ENCODE data around the gene PBX3. TPM values are rescaled to one million over a fixed set of nuclear protein-coding genes. Genes with fewer than 3 reads are reported as not detected.

Gene PBX3
- total and polyA plus RNA-seq, 9 of the 15 experiments (the other 6 are each of a cell fraction or from before 2014, with no cell fraction given) = 0.14 to 5.8 (median 0.92) TPM

DNA sequence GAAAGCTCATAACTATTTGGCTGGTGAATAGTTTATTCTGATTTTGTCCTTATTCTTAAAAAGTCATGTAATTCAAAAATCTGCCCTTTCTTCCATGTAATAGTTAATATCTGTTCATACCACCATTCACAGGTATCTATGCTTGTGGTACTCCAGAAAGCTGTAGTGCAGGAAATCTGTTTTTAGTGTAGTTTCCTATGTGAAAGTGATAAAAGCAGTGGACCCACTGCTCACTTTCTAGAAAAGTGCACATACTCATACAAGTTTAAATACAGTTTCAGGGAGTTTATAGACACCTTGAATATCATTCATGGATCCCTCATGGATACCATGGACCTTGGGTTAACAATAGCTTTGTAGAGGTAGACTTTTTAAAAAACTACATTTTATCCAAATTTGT is 20.2 kb downstream of the PBX3 start:
- no peaks in the 10 kb centered on the region for H3K9me1 ChIP-seq (ENCODE audit: control insufficient read depth, insufficient read depth, low read length)
- intact Hi-C loops (cut with micrococcal nuclease) = no loop called here

More for the DNA sequence above, 20.2 kb downstream of the PBX3 start:
- Histone ChIP-seq H3K27ac (ENCODE audit: extremely low read depth, low read depth, low read length) (no peak overlapping the region), H3K4me3 (no peak overlapping the region), H4K20me1 (replicated peaks; ENCODE audit: control insufficient read depth, insufficient read depth, low read length) (no peaks in the 10 kb centered on the region), H2AFZ (ENCODE audit: low read depth, low read length) (no peak overlapping the region), H3K4me1 (replicated peaks in 1 of 2; ENCODE audit: control insufficient read depth in 2 of 2, insufficient read depth in 2 of 2, low read length in 2 of 2) (no peaks in the 10 kb centered on the region), H3K36me3 (ENCODE audit: control insufficient read depth, insufficient read depth, low read length) (no peaks in the 10 kb centered on the region), H3K9ac (ENCODE audit: insufficient read depth in 1 of 2, low read depth in 2 of 2, low read length in 2 of 2) (no peak overlapping the region), H3K27me3 (ENCODE audit: control insufficient read depth in 2 of 2, insufficient read depth in 2 of 2, low read length in 2 of 2) (peaks cover 0 to 3% of the 10 kb centered on the region in 2 experiments; a peak in 3 of 5 replicates), H3K79me2 (ENCODE audit: control insufficient read depth, insufficient read depth, low read length) (no peaks in the 10 kb centered on the region), H3K9me3 (replicated peaks; ENCODE audit: control insufficient read depth, insufficient read depth, low read depth, low read length) (no peaks in the 10 kb centered on the region), H3K4me2 (ENCODE audit: insufficient read depth, low read length) (no peak overlapping the region)
- ATAC-seq = no peak
- CTCF ChIA-PET (ENCODE audit: low intra/inter-chr PET ratio) = interaction anchor here (0.6 kb wide), 1 partner anchor 142 kb away, joined by 3 read pairs; no protein-coding TSS in a partner anchor
- no TSS peak for BruUV-seq (replicated peaks)
- TF ChIP-seq, protein P1, sequence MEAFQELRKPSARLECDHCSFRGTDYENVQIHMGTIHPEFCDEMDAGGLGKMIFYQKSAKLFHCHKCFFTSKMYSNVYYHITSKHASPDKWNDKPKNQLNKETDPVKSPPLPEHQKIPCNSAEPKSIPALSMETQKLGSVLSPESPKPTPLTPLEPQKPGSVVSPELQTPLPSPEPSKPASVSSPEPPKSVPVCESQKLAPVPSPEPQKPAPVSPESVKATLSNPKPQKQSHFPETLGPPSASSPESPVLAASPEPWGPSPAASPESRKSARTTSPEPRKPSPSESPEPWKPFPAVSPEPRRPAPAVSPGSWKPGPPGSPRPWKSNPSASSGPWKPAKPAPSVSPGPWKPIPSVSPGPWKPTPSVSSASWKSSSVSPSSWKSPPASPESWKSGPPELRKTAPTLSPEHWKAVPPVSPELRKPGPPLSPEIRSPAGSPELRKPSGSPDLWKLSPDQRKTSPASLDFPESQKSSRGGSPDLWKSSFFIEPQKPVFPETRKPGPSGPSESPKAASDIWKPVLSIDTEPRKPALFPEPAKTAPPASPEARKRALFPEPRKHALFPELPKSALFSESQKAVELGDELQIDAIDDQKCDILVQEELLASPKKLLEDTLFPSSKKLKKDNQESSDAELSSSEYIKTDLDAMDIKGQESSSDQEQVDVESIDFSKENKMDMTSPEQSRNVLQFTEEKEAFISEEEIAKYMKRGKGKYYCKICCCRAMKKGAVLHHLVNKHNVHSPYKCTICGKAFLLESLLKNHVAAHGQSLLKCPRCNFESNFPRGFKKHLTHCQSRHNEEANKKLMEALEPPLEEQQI (IDR thresholded peaks at IDR 0.05) = no peak
- TF ChIP-seq CBX2 (IDR thresholded peaks at IDR 0.05; ENCODE audit: insufficient read depth, low read length, poor library complexity, severe bottlenecking) = peak; percentile 67
- in situ Hi-C loops (cut with MboI) = no loop called here
- POLR2A ChIA-PET = no interaction called here
- DNase-seq (ENCODE audit: extremely low read depth in 1 of 4, low spot score in 3 of 4) = no peak
- FAIRE-seq = no peak
